Ishikawa (cell line): ENCODE results near the gene TSPO2.

Experiments
- EGR1 ChIP-seq: IDR thresholded peaks from 2 replicates; pipeline ENCODE4 v1.6.1; 2012
- TAF1 ChIP-seq: IDR thresholded peaks from 2 replicates; pipeline ENCODE4 v1.6.1; 2012; ENCODE audit warnings: low read depth, mild to moderate bottlenecking
- YY1 ChIP-seq: IDR thresholded peaks from 2 replicates; pipeline ENCODE4 v1.6.1; 2012; ENCODE audit warnings: low read depth

- TF ChIP-seq EGR1 (no peak), TAF1 (no peak), YY1 (no peak)
These were observed 20.0 kb upstream of the TSPO2 start for GRCh38 chr6:41022294-41022693.
